CD4-positive, CD25-positive, alpha-beta regulatory T cell (primary cell): ENCODE data around the gene ATP2B2. TPM values are rescaled to one million over a fixed set of nuclear protein-coding genes. Genes with fewer than 3 reads are reported as not detected.

ENCODE experiments used
- ATAC-seq, 2 donors: fragments of 150-1000 bp; cut with Tn5 transposase; one replicate each; pipeline ENCODE4 v1.10.0; 2021; ENCODE audit warnings: low read depth in 2 of 2, moderate number of reproducible peaks in 2 of 2, moderate library complexity in 1 of 2
- DNase-seq, 3 donors: peaks; one replicate each; pipeline versions ENCODE4 v3.0.0 to v3.0.0-alpha.2; 2012 to 2022; ENCODE audit warnings: mixed read lengths in 1 of 3
- H3K27ac ChIP-seq: one replicate; pipeline ENCODE4 v1.7.0; 2013; ENCODE audit warnings: mild to moderate bottlenecking, low read length; ENCODE audit not compliant: insufficient read depth, poor library complexity, severe bottlenecking
- H3K27me3 ChIP-seq: one replicate; pipeline ENCODE4 v1.7.0; 2013; ENCODE audit warnings: low read length; ENCODE audit not compliant: control insufficient read depth, insufficient read depth
- H3K36me3 ChIP-seq: one replicate; pipeline ENCODE4 v1.7.0; 2013; ENCODE audit warnings: mild to moderate bottlenecking, low read length, moderate library complexity; ENCODE audit not compliant: control insufficient read depth, insufficient read depth
- H3K4me1 ChIP-seq: 2 replicates; pipeline ENCODE4 v1.7.0; 2013; ENCODE audit warnings: mild to moderate bottlenecking, low read length; ENCODE audit not compliant: insufficient read depth, control insufficient read depth, poor library complexity, severe bottlenecking
- H3K4me3 ChIP-seq: one replicate; pipeline ENCODE4 v1.7.0; 2013; ENCODE audit warnings: low read depth, mild to moderate bottlenecking, low read length, moderate library complexity
- H3K9me3 ChIP-seq, 2 experiments: 1 replicate in 1 of 2; 2 replicates in 1 of 2; pipeline ENCODE4 v1.7.0; 2013; ENCODE audit warnings: low read length in 2 of 2, mild to moderate bottlenecking in 1 of 2, moderate library complexity in 1 of 2; ENCODE audit not compliant: control insufficient read depth in 2 of 2
- H3K27ac Mint-ChIP-seq, 3 donors: one replicate each; pipeline ENCODE4 v1.8.0; 2020 to 2022; ENCODE audit warnings: mild to moderate bottlenecking in 3 of 3, mixed read lengths in 3 of 3, moderate library complexity in 2 of 3
- H3K27me3 Mint-ChIP-seq: one replicate; pipeline ENCODE4 v1.8.0; 2022; ENCODE audit warnings: mild to moderate bottlenecking, mixed read lengths
- H3K36me3 Mint-ChIP-seq: one replicate; pipeline ENCODE4 v1.8.0; 2020; ENCODE audit warnings: mixed read lengths
- H3K4me1 Mint-ChIP-seq, 4 donors: one replicate each; pipeline ENCODE4 v1.8.0; 2020 to 2022; ENCODE audit warnings: mixed read lengths in 4 of 4, mild to moderate bottlenecking in 1 of 4
- H3K4me3 Mint-ChIP-seq, 4 donors: one replicate each; pipeline ENCODE4 v1.8.0; 2020 to 2022; ENCODE audit warnings: mild to moderate bottlenecking in 4 of 4, mixed read lengths in 4 of 4, moderate library complexity in 3 of 4
- H3K9me3 Mint-ChIP-seq, 7 donors: one replicate each; pipeline ENCODE4 v1.8.0; 2020 to 2022; ENCODE audit warnings: mixed read lengths in 7 of 7, mild to moderate bottlenecking in 3 of 7, moderate library complexity in 2 of 7
- polyA plus RNA-seq, 4 donors: library from polyadenylated mRNA; unstranded; fragments of 300-500 nt; fragmentation: Illumina TruSeq; gene quantifications; one replicate each; pipeline ENCODE4 v1.2.3, GENCODE V29; 2021
- total RNA-seq: library from RNA; stranded (reverse); gene quantifications from one replicate; pipeline ENCODE4 v1.2.3, GENCODE V29; 2022

The ATP2B2 gene
- total and polyA plus RNA-seq, 5 donors from 2014 or later: 0.13 TPM; not detected in 4

GRCh38 chr3:10475983-10476382 lies 29.4 kb downstream of the ATP2B2 start:
- no peak overlapping the region for H3K27ac ChIP-seq
- Mint-ChIP-seq H3K36me3 (no peaks in the 10 kb centered on the region), H3K9me3 (peaks cover 0 to 5% (median 0%) of the 10 kb centered on the region in 7 donors), H3K4me1 (peaks cover 0 to 3% (median 0%) of the 10 kb centered on the region in 4 donors), H3K4me3 (no peak overlapping the region), H3K27me3 (no peaks in the 10 kb centered on the region), H3K27ac (no peak overlapping the region)
- DNase-seq (no peak), ATAC-seq (no peak)
- H3K4me1 ChIP-seq: no peaks in the 10 kb centered on the region
- H3K9me3 ChIP-seq: no peaks in the 10 kb centered on the region
- peaks cover 2% of the 10 kb centered on the region for H3K27me3 ChIP-seq
- H3K36me3 ChIP-seq: no peaks in the 10 kb centered on the region
- H3K4me3 ChIP-seq: no peak overlapping the region

GRCh38 chr3:10474847-10475246 lies 30.5 kb downstream of the ATP2B2 start:
- peaks cover 0 to 3% (median 0%) of the 10 kb centered on the region in 4 donors for H3K4me1 Mint-ChIP-seq
- Histone ChIP-seq H3K27ac (no peak overlapping the region), H3K27me3 (peaks cover 2% of the 10 kb centered on the region), H3K4me3 (no peak overlapping the region), H3K36me3 (no peaks in the 10 kb centered on the region), H3K4me1 (no peaks in the 10 kb centered on the region), H3K9me3 (no peaks in the 10 kb centered on the region)
- peaks cover 0 to 5% (median 0%) of the 10 kb centered on the region in 7 donors for H3K9me3 Mint-ChIP-seq
- no peak overlapping the region for H3K4me3 Mint-ChIP-seq
- H3K36me3 Mint-ChIP-seq: no peaks in the 10 kb centered on the region
- peaks cover 4% of the 10 kb centered on the region for H3K27me3 Mint-ChIP-seq
- ATAC-seq (no peak), DNase-seq (no peak)
- no peak overlapping the region for H3K27ac Mint-ChIP-seq

GRCh38 chr3:10474275-10474646 lies 31.1 kb downstream of the ATP2B2 start:
- ATAC-seq (no peak), DNase-seq (no peak)
- no peaks in the 10 kb centered on the region for H3K4me1 ChIP-seq
- peaks cover 0 to 3% (median 0%) of the 10 kb centered on the region in 4 donors for H3K4me1 Mint-ChIP-seq
- H3K9me3 Mint-ChIP-seq: peaks cover 0 to 5% (median 0%) of the 10 kb centered on the region in 7 donors
- no peak overlapping the region for H3K27ac Mint-ChIP-seq
- peaks cover 2% of the 10 kb centered on the region for H3K27me3 ChIP-seq
- no peak overlapping the region for H3K27ac ChIP-seq
- peaks cover 5% of the 10 kb centered on the region for H3K27me3 Mint-ChIP-seq
- H3K4me3 ChIP-seq: no peak overlapping the region
- no peaks in the 10 kb centered on the region for H3K36me3 Mint-ChIP-seq
- no peak overlapping the region for H3K4me3 Mint-ChIP-seq
- H3K9me3 ChIP-seq: no peaks in the 10 kb centered on the region
- no peaks in the 10 kb centered on the region for H3K36me3 ChIP-seq

GRCh38 chr3:10473581-10474274 lies 31.7 kb downstream of the ATP2B2 start:
- no peak for DNase-seq

GRCh38 chr3:10472877-10473440 lies 32.4 kb downstream of the ATP2B2 start:
- H3K27ac Mint-ChIP-seq: no peak overlapping the region
- H3K4me3 Mint-ChIP-seq: no peak overlapping the region
- peaks cover 2% of the 10 kb centered on the region for H3K27me3 ChIP-seq
- H3K36me3 ChIP-seq: no peaks in the 10 kb centered on the region
- no peak overlapping the region for H3K4me3 ChIP-seq
- H3K36me3 Mint-ChIP-seq: no peaks in the 10 kb centered on the region
- no peak for ATAC-seq
- no peaks in the 10 kb centered on the region for H3K4me1 ChIP-seq
- no peaks in the 10 kb centered on the region for H3K9me3 Mint-ChIP-seq
- peaks cover 0 to 3% (median 0%) of the 10 kb centered on the region in 4 donors for H3K4me1 Mint-ChIP-seq
- H3K27ac ChIP-seq: no peak overlapping the region
- H3K9me3 ChIP-seq: no peaks in the 10 kb centered on the region
- peaks cover 5% of the 10 kb centered on the region for H3K27me3 Mint-ChIP-seq
- DNase-seq: no peak

More at GRCh38 chr3:10473581-10474274, 31.7 kb downstream of the ATP2B2 start:
- Histone ChIP-seq H3K4me1 (no peaks in the 10 kb centered on the region), H3K9me3 (no peaks in the 10 kb centered on the region), H3K27ac (no peak overlapping the region), H3K36me3 (no peaks in the 10 kb centered on the region), H3K4me3 (no peak overlapping the region), H3K27me3 (peaks cover 2% of the 10 kb centered on the region)
- no peak for ATAC-seq
- peaks cover 0 to 3% (median 0%) of the 10 kb centered on the region in 4 donors for H3K4me1 Mint-ChIP-seq
- H3K9me3 Mint-ChIP-seq: peaks cover 0 to 5% (median 0%) of the 10 kb centered on the region in 7 donors
- H3K4me3 Mint-ChIP-seq: no peak overlapping the region
- H3K27me3 Mint-ChIP-seq: peaks cover 5% of the 10 kb centered on the region
- H3K27ac Mint-ChIP-seq: no peak overlapping the region
- H3K36me3 Mint-ChIP-seq: no peaks in the 10 kb centered on the region

GRCh38 chr3:10471054-10471688 lies 34.2 kb downstream of the ATP2B2 start:
- Histone ChIP-seq H3K9me3 (no peaks in the 10 kb centered on the region), H3K4me3 (no peak overlapping the region), H3K27ac (no peak overlapping the region), H3K4me1 (no peaks in the 10 kb centered on the region), H3K27me3 (peaks cover 2% of the 10 kb centered on the region), H3K36me3 (no peaks in the 10 kb centered on the region)
- Mint-ChIP-seq H3K27me3 (peaks cover 5% of the 10 kb centered on the region), H3K36me3 (no peaks in the 10 kb centered on the region), H3K4me3 (no peak overlapping the region), H3K4me1 (peaks cover 0 to 3% (median 0%) of the 10 kb centered on the region in 4 donors), H3K27ac (no peak overlapping the region), H3K9me3 (no peaks in the 10 kb centered on the region)
- DNase-seq: no peak
- no peak for ATAC-seq

GRCh38 chr3:10470120-10471053 lies 35.0 kb downstream of the ATP2B2 start:
- H3K9me3 ChIP-seq: no peaks in the 10 kb centered on the region
- H3K27me3 ChIP-seq: peaks cover 2% of the 10 kb centered on the region
- H3K27ac Mint-ChIP-seq: no peak overlapping the region
- peaks cover 5% of the 10 kb centered on the region for H3K27me3 Mint-ChIP-seq
- peaks cover 0 to 3% (median 0%) of the 10 kb centered on the region in 4 donors for H3K4me1 Mint-ChIP-seq
- H3K4me1 ChIP-seq: no peaks in the 10 kb centered on the region
- H3K4me3 Mint-ChIP-seq: no peak overlapping the region
- DNase-seq (no peak), ATAC-seq (no peak)
- no peaks in the 10 kb centered on the region for H3K36me3 Mint-ChIP-seq
- H3K9me3 Mint-ChIP-seq: no peaks in the 10 kb centered on the region
- H3K36me3 ChIP-seq: no peaks in the 10 kb centered on the region
- H3K4me3 ChIP-seq: no peak overlapping the region
- H3K27ac ChIP-seq: no peak overlapping the region
